Measurements from ENCODE around the gene RADIL. TPM values are rescaled to one million over a fixed set of nuclear protein-coding genes. Genes with fewer than 3 reads are reported as not detected.
A peak's percentile ranks its signal among the peaks of the same experiment; 100 is the strongest.

RADIL gene
- total RNA-seq, 1 donor from 2014 or later = 2.1 TPM

GRCh38 chr7:4771737-4772136 lies 111.8 kb downstream of the RADIL start:
- H3K27me3 Mint-ChIP-seq (ENCODE audit: unreplicated experiment) = no peaks in the 10 kb centered on the region
- no peak for DNase-seq (ENCODE audit: extremely low spot score, unreplicated experiment)
- peaks cover under 1% of the 10 kb centered on the region for H3K36me3 Mint-ChIP-seq (ENCODE audit: unreplicated experiment)
- peaks cover 25% of the 10 kb centered on the region for H3K4me1 Mint-ChIP-seq (ENCODE audit: unreplicated experiment)
- no peak overlapping the region for H3K4me3 Mint-ChIP-seq (ENCODE audit: unreplicated experiment)
- no peak overlapping the region for H3K27ac Mint-ChIP-seq (ENCODE audit: unreplicated experiment)
- TF ChIP-seq CTCF (IDR thresholded peaks at IDR 0.05) = no peak
- H3K9me3 Mint-ChIP-seq (ENCODE audit: unreplicated experiment) = no peaks in the 10 kb centered on the region

GRCh38 chr7:4770886-4771285 lies 112.6 kb downstream of the RADIL start:
- Mint-ChIP-seq H3K4me3 (ENCODE audit: unreplicated experiment) (no peak overlapping the region), H3K36me3 (ENCODE audit: unreplicated experiment) (peaks cover 3% of the 10 kb centered on the region), H3K27me3 (ENCODE audit: unreplicated experiment) (no peaks in the 10 kb centered on the region), H3K27ac (ENCODE audit: unreplicated experiment) (no peak overlapping the region), H3K4me1 (ENCODE audit: unreplicated experiment) (peaks cover 18% of the 10 kb centered on the region), H3K9me3 (ENCODE audit: unreplicated experiment) (no peaks in the 10 kb centered on the region)
- DNase-seq (ENCODE audit: extremely low spot score, unreplicated experiment) = no peak
- TF ChIP-seq CTCF (IDR thresholded peaks at IDR 0.05) = no peak

- H3K36me3 Mint-ChIP-seq (ENCODE audit: unreplicated experiment) = peaks cover 3% of the 10 kb centered on the region
- DNase-seq (ENCODE audit: extremely low spot score, unreplicated experiment) = no peak
- no peaks in the 10 kb centered on the region for H3K27me3 Mint-ChIP-seq (ENCODE audit: unreplicated experiment)
- no peak overlapping the region for H3K27ac Mint-ChIP-seq (ENCODE audit: unreplicated experiment)
- no peak overlapping the region for H3K4me3 Mint-ChIP-seq (ENCODE audit: unreplicated experiment)
- H3K4me1 Mint-ChIP-seq (ENCODE audit: unreplicated experiment) = peaks cover 11% of the 10 kb centered on the region
- H3K9me3 Mint-ChIP-seq (ENCODE audit: unreplicated experiment) = no peaks in the 10 kb centered on the region
- TF ChIP-seq CTCF (IDR thresholded peaks at IDR 0.05) = no peak
Measured at GRCh38 chr7:4769761-4770160, 113.8 kb downstream of the RADIL start.

GRCh38 chr7:4768597-4769569 lies 114.6 kb downstream of the RADIL start:
- Mint-ChIP-seq H3K27me3 (ENCODE audit: unreplicated experiment) (no peaks in the 10 kb centered on the region), H3K4me1 (ENCODE audit: unreplicated experiment) (peaks cover 4% of the 10 kb centered on the region), H3K36me3 (ENCODE audit: unreplicated experiment) (peaks cover 3% of the 10 kb centered on the region), H3K4me3 (ENCODE audit: unreplicated experiment) (no peak overlapping the region), H3K9me3 (ENCODE audit: unreplicated experiment) (no peaks in the 10 kb centered on the region), H3K27ac (ENCODE audit: unreplicated experiment) (peak overlapping the region; percentile 4)
- no peak for DNase-seq (ENCODE audit: extremely low spot score, unreplicated experiment)
- TF ChIP-seq CTCF (IDR thresholded peaks at IDR 0.05) = no peak

Data from osteocyte (in vitro differentiated cells).